Measurements from ENCODE around the gene PCBP2. TPM values are rescaled to one million over a fixed set of nuclear protein-coding genes. Genes with fewer than 3 reads are reported as not detected.

Gene PCBP2
- total RNA-seq, 1 donor from 2014 or later: 435 TPM

DNA sequence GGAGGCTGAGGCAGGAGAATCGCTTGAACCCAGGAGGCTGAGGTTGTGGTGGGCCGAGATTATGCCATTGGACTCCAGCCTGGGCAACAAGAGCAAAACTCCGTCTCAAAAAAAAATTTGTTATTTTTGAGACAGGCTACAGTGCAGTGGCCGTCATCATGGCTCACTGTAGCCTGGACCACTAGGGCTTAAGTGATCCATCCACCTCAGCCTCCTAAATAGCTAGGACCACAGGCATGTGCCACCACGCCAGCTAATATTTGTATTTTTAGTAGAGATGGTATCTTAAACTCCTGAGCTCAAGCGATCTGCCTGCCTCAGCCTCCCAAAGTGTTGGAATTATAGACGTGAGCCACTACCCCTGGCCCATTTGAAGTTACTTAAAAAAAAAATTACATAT, 966 bp upstream of the PCBP2 start:
- peaks cover 24% of the 10 kb centered on the region for H3K4me1 Mint-ChIP-seq
- Histone ChIP-seq H3K27ac (no peak overlapping the region), H3F3A (ENCODE audit: low read depth) (peaks cover 50% of the 10 kb centered on the region), H3K79me2 (ENCODE audit: low read depth) (peaks cover 38% of the 10 kb centered on the region), H3K9me3 (ENCODE audit: low read depth) (no peaks in the 10 kb centered on the region), H3K4me2 (no peak overlapping the region), H3K36me3 (peaks cover 15% of the 10 kb centered on the region), H2AFZ (replicated peaks) (no peak overlapping the region), H3K27me3 (no peaks in the 10 kb centered on the region), H4K20me1 (ENCODE audit: low read depth) (peaks cover 34% of the 10 kb centered on the region), H3K9ac (no peak overlapping the region), H3K4me1 (peaks cover 29% of the 10 kb centered on the region), H3K4me3 (no peak overlapping the region)
- TF ChIP-seq, protein P1, sequence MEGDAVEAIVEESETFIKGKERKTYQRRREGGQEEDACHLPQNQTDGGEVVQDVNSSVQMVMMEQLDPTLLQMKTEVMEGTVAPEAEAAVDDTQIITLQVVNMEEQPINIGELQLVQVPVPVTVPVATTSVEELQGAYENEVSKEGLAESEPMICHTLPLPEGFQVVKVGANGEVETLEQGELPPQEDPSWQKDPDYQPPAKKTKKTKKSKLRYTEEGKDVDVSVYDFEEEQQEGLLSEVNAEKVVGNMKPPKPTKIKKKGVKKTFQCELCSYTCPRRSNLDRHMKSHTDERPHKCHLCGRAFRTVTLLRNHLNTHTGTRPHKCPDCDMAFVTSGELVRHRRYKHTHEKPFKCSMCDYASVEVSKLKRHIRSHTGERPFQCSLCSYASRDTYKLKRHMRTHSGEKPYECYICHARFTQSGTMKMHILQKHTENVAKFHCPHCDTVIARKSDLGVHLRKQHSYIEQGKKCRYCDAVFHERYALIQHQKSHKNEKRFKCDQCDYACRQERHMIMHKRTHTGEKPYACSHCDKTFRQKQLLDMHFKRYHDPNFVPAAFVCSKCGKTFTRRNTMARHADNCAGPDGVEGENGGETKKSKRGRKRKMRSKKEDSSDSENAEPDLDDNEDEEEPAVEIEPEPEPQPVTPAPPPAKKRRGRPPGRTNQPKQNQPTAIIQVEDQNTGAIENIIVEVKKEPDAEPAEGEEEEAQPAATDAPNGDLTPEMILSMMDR (IDR thresholded peaks at IDR 0.05): no peak
- TF ChIP-seq EZH2phosphoT487 (IDR thresholded peaks at IDR 0.05) (no peak), EZH2 (IDR thresholded peaks at IDR 0.05) (no peak)
- H3K4me3 Mint-ChIP-seq: no peak overlapping the region
- DNase-seq (ENCODE audit: low spot score): no peak
- H3K36me3 Mint-ChIP-seq: peaks cover 28% of the 10 kb centered on the region
- H3K27me3 Mint-ChIP-seq (ENCODE audit: insufficient read depth, low read depth): no peaks in the 10 kb centered on the region
- H3K9me3 Mint-ChIP-seq: no peaks in the 10 kb centered on the region
- no peak overlapping the region for H3K27ac Mint-ChIP-seq

- Mint-ChIP-seq H3K9me3 (no peaks in the 10 kb centered on the region), H3K27ac (peak overlapping the region; percentile 99), H3K36me3 (peaks cover 35% of the 10 kb centered on the region), H3K4me1 (peaks cover 30% of the 10 kb centered on the region), H3K4me3 (peak overlapping the region; percentile 98), H3K27me3 (ENCODE audit: insufficient read depth, low read depth) (no peaks in the 10 kb centered on the region)
- peak; percentile 95 for DNase-seq (ENCODE audit: low spot score)
- peaks cover 29% of the 10 kb centered on the region for H3K4me1 ChIP-seq
- H3K27ac ChIP-seq: peak overlapping the region; percentile 99
- no peaks in the 10 kb centered on the region for H3K9me3 ChIP-seq (ENCODE audit: low read depth)
- peaks cover 65% of the 10 kb centered on the region for H3F3A ChIP-seq (ENCODE audit: low read depth)
- peaks cover 49% of the 10 kb centered on the region for H4K20me1 ChIP-seq (ENCODE audit: low read depth)
- peaks cover 53% of the 10 kb centered on the region for H3K79me2 ChIP-seq (ENCODE audit: low read depth)
- H3K4me3 ChIP-seq: peak overlapping the region; percentile 86
- no peaks in the 10 kb centered on the region for H3K27me3 ChIP-seq
- peak overlapping the region; percentile 98 for H3K4me2 ChIP-seq
- H3K9ac ChIP-seq: peak overlapping the region; percentile 99
- H2AFZ ChIP-seq (replicated peaks): no peak overlapping the region
- H3K36me3 ChIP-seq: peaks cover 24% of the 10 kb centered on the region
- no peak for TF ChIP-seq EZH2 (IDR thresholded peaks at IDR 0.05)
- TF ChIP-seq, protein P1 (IDR thresholded peaks at IDR 0.05): peak; percentile 57
These were observed 516 bp downstream of the PCBP2 start for GRCh38 chr12:53452159-53453077.

DNA sequence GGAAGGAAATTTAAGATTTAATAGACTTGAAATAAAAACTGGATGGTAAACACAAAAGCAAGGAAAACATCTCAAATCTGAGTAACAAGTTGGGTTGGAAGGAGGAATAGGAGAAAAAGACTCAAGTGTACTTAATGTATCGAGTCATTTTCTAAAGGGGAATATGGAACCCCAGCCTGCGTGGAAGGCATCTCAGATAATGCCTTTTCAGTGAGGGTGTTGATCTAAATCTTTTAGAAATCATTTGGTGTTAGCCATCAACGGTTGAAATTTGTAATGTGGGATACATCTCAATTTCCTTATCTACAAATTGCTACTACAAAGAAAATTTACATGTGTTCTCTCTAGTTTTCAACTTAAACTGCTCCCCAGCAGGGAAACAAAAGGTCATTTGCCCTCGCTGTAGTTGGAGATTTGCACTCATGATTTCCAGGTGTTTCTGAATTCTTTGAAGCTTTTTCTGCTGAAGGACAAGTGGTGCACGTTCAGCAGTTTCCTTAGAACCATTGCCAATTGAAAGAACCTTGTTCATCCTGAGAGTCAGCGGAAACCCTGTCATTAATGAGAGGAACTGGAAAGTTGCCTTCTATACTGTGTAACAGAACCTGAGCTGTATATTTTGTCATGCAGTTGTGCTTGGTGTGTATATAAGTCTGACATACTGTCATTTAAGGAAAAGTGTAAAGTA, 2.2 kb downstream of the PCBP2 start:
- Mint-ChIP-seq H3K9me3 (no peaks in the 10 kb centered on the region), H3K27me3 (ENCODE audit: insufficient read depth, low read depth) (peaks cover 8% of the 10 kb centered on the region), H3K4me1 (peaks cover 30% of the 10 kb centered on the region), H3K4me3 (peak overlapping the region; percentile 98), H3K27ac (no peak overlapping the region), H3K36me3 (peaks cover 39% of the 10 kb centered on the region)
- Histone ChIP-seq H2AFZ (replicated peaks) (no peak overlapping the region), H3K4me1 (peaks cover 33% of the 10 kb centered on the region), H4K20me1 (ENCODE audit: low read depth) (peaks cover 66% of the 10 kb centered on the region), H3F3A (ENCODE audit: low read depth) (peaks cover 82% of the 10 kb centered on the region), H3K4me3 (peak overlapping the region; percentile 86), H3K27me3 (no peaks in the 10 kb centered on the region), H3K36me3 (peaks cover 24% of the 10 kb centered on the region), H3K27ac (peak overlapping the region; percentile 0), H3K79me2 (ENCODE audit: low read depth) (peaks cover 70% of the 10 kb centered on the region), H3K9ac (peak overlapping the region; percentile 99), H3K9me3 (ENCODE audit: low read depth) (no peaks in the 10 kb centered on the region), H3K4me2 (peak overlapping the region; percentile 98)
- no peak for DNase-seq (ENCODE audit: low spot score)
- TF ChIP-seq EZH2 (IDR thresholded peaks at IDR 0.05) (no peak), EZH2phosphoT487 (IDR thresholded peaks at IDR 0.05) (no peak)
- TF ChIP-seq, protein P1 (IDR thresholded peaks at IDR 0.05): no peak
